Mammary microvascular endothelial cell (primary cell): ENCODE measurements around the gene WDR27. TPM values are rescaled to one million over a fixed set of nuclear protein-coding genes. Genes with fewer than 3 reads are reported as not detected.

ENCODE experiments used
- total RNA-seq: library from RNA; depleted of rRNA; stranded (reverse); fragments of >200 nt; gene quantifications from 2 replicates; pipeline ENCODE4 v1.2.3, GENCODE V29; 2015

WDR27 gene
- 7.0 and 10.3 TPM in 2 replicates for total RNA-seq

GRCh38 chr6:169701954-169702839 lies at the start of gene WDR27, which contains the start of gene C6orf120:
TSS of gene WDR27 (minus strand) at chr6:169702029. CDS start at chr6:169689005, 13,024 bp downstream.
TSS of gene C6orf120 (plus strand) at chr6:169702126. CDS start at chr6:169702460, 334 bp downstream.

GRCh38 chr6:169724494-169725124 lies 22.8 kb upstream of the WDR27 start, which contains the start of gene PHF10:
TSS of gene PHF10 (minus strand) at chr6:169724500. CDS start at chr6:169723931, 569 bp downstream.

Other genes starting within 250 kb of the WDR27 start
- gene C6orf120, start 97 bp upstream of the WDR27 start, total RNA-seq, result 37.9 and 38.9 TPM in 2 replicates
- gene PHF10, start 22.5 kb upstream of the WDR27 start, total RNA-seq, result 20.4 and 22.8 TPM in 2 replicates
- gene DYNLT2, start 49.5 kb upstream of the WDR27 start, total RNA-seq, result 0.74 and 1.00 TPM in 2 replicates
- 7.9 and 12.2 TPM in 2 replicates for gene ERMARD, start 49.6 kb upstream of the WDR27 start, total RNA-seq